Hematopoietic multipotent progenitor cell treated with erythropoietin and hydrocortisone succinate and interleukin-3 and kit ligand, for 15 days (in vitro differentiated cells): Measurements from ENCODE around the gene NAA10.

Experiments used
- DNase-seq: peaks from one replicate; pipeline ENCODE4 v3.0.0-alpha.2; 2015; ENCODE audit warnings: low spot score

The NAA10 gene

GRCh38 chrX:153883163-153883843 is 51.5 kb downstream of the NAA10 start:
- DNase-seq: no peak

GRCh38 chrX:153882557-153882956 is 52.3 kb downstream of the NAA10 start:
- no peak for DNase-seq

GRCh38 chrX:153882086-153882498 is 52.7 kb downstream of the NAA10 start:
- no peak for DNase-seq

GRCh38 chrX:153881281-153881680 is 53.6 kb downstream of the NAA10 start:
- DNase-seq: no peak

- DNase-seq: no peak
These were observed 54.4 kb downstream of the NAA10 start for GRCh38 chrX:153880440-153880815.

GRCh38 chrX:153879741-153880439 is 54.9 kb downstream of the NAA10 start:
- DNase-seq: no peak
